ENCODE data around the gene ZBED1. TPM values are rescaled to one million over a fixed set of nuclear protein-coding genes. Genes with fewer than 3 reads are reported as not detected.

ZBED1 gene
- polyA plus RNA-seq, 1 donor from 2014 or later, result 43.2 TPM

DNA sequence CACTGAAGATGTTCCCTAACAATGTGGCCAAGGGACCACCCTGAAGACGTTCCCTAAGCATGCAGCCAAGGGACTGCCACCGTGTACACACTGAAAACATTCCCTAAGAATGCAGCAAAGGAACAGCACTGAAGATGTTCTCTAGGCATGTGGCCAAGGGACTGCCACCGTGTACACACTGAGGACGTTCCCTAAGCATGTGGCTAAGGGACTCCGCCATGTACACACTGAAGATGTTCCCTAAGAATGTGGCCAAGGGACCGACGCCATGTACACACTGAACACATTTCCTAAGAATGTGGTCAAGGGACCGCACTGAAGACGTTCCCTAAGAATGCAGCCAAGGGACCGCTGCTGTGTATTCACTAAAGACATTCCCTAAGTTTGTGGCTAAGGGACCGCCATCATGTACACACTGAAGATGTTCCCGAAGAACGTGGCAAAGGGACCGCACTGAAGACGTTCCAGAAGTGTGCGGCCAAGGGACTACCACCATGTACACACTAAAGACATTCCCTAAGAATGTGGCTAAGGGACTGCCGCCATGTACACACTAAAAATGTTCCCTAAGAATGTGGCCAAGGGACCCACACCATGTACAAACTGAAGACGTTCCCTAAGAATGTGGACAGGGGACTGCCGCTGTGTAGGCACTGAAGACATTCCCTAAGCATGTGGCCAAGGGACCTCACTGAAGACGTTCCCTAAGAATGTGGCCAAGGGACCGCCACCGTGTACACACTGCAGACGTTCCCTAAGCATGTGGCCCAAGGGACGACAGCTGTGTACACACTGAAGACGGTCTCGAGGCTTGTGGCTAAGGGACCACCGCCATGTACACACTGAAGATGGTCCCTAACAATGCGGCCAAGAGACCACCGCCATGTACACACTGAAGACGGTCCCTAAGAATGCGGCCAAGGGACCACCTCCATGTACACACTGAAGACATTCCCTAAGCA, 54.8 kb downstream of the ZBED1 start:
- Histone ChIP-seq H3K4me3 (ENCODE audit: low read length) (no peak overlapping the region), H3K36me3 (ENCODE audit: insufficient read depth, low read length) (no peaks in the 10 kb centered on the region), H3K9me2 (ENCODE audit: insufficient read depth, low read length) (no peaks in the 10 kb centered on the region), H3K9ac (ENCODE audit: low read length) (no peak overlapping the region), H3K27me3 (ENCODE audit: insufficient read depth, low read depth, low read length) (no peaks in the 10 kb centered on the region), H3K79me2 (replicated peaks; ENCODE audit: insufficient read depth, low read length) (no peaks in the 10 kb centered on the region), H3K27ac (ENCODE audit: low read length) (no peak overlapping the region), H3F3A (ENCODE audit: insufficient read depth, low read length, poor library complexity, severe bottlenecking) (peaks cover 5% of the 10 kb centered on the region), H3K4me2 (ENCODE audit: low read length) (no peak overlapping the region), H2AFZ (ENCODE audit: low read depth, low read length) (no peak overlapping the region), H4K20me1 (ENCODE audit: insufficient read depth) (no peaks in the 10 kb centered on the region), H3K9me3 (ENCODE audit: low read length) (peaks cover 13% of the 10 kb centered on the region)
- TF ChIP-seq EZH2 (IDR thresholded peaks at IDR 0.05; ENCODE audit: borderline replicate concordance, insufficient read depth, low read length, poor library complexity, severe bottlenecking) (no peak), RAD21 (conservative IDR thresholded peaks at IDR 0.05) (no peak), POLR2AphosphoS5 (IDR thresholded peaks at IDR 0.05) (no peak)
- TF ChIP-seq, protein P1, sequence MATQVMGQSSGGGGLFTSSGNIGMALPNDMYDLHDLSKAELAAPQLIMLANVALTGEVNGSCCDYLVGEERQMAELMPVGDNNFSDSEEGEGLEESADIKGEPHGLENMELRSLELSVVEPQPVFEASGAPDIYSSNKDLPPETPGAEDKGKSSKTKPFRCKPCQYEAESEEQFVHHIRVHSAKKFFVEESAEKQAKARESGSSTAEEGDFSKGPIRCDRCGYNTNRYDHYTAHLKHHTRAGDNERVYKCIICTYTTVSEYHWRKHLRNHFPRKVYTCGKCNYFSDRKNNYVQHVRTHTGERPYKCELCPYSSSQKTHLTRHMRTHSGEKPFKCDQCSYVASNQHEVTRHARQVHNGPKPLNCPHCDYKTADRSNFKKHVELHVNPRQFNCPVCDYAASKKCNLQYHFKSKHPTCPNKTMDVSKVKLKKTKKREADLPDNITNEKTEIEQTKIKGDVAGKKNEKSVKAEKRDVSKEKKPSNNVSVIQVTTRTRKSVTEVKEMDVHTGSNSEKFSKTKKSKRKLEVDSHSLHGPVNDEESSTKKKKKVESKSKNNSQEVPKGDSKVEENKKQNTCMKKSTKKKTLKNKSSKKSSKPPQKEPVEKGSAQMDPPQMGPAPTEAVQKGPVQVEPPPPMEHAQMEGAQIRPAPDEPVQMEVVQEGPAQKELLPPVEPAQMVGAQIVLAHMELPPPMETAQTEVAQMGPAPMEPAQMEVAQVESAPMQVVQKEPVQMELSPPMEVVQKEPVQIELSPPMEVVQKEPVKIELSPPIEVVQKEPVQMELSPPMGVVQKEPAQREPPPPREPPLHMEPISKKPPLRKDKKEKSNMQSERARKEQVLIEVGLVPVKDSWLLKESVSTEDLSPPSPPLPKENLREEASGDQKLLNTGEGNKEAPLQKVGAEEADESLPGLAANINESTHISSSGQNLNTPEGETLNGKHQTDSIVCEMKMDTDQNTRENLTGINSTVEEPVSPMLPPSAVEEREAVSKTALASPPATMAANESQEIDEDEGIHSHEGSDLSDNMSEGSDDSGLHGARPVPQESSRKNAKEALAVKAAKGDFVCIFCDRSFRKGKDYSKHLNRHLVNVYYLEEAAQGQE (IDR thresholded peaks at IDR 0.05; ENCODE audit: borderline replicate concordance), result no peak

DNA sequence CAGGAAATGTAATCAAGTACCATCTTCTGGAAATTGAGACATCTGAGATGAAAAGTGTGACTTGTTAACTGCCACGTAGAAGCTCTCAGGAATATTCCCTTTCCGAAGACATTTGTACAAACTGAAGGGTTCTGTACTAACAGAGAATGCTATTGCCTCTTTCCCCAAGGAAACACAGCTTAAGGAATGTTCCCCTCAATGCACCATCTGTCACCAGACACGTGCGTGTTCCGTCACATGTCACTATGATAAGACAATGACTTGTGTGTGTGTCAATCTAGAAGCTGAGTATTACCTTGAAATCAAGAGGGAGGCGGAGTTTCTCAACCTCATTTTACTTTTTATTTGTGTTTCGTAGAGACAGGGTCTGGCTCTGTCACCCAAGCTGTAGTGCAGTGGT, 58.1 kb downstream of the ZBED1 start:
- Histone ChIP-seq H3K4me3 (ENCODE audit: low read length) (no peak overlapping the region), H3K4me2 (ENCODE audit: low read length) (no peak overlapping the region), H3K36me3 (ENCODE audit: insufficient read depth, low read length) (no peaks in the 10 kb centered on the region), H4K20me1 (ENCODE audit: insufficient read depth) (no peaks in the 10 kb centered on the region), H3K9me3 (ENCODE audit: low read length) (peaks cover 13% of the 10 kb centered on the region), H3K9me2 (ENCODE audit: insufficient read depth, low read length) (no peaks in the 10 kb centered on the region), H3K79me2 (replicated peaks; ENCODE audit: insufficient read depth, low read length) (peaks cover 2% of the 10 kb centered on the region), H3K27ac (ENCODE audit: low read length) (peak overlapping the region; percentile 90), H2AFZ (ENCODE audit: low read depth, low read length) (no peak overlapping the region), H3K27me3 (ENCODE audit: insufficient read depth, low read depth, low read length) (no peaks in the 10 kb centered on the region), H3K9ac (ENCODE audit: low read length) (peak overlapping the region; percentile 41), H3F3A (ENCODE audit: insufficient read depth, low read length, poor library complexity, severe bottlenecking) (peaks cover 5% of the 10 kb centered on the region)
- TF ChIP-seq, protein P1 (IDR thresholded peaks at IDR 0.05; ENCODE audit: borderline replicate concordance), result peak; percentile 98
- TF ChIP-seq MXI1 (conservative IDR thresholded peaks at IDR 0.05; ENCODE audit: poor library complexity, severe bottlenecking), result peak; percentile 49
- peak; percentile 38 for TF ChIP-seq TAF1 (IDR thresholded peaks at IDR 0.05; ENCODE audit: low read depth)
- TF ChIP-seq RAD21 (conservative IDR thresholded peaks at IDR 0.05), result peak; percentile 37
- no peak for TF ChIP-seq CTCF (IDR thresholded peaks at IDR 0.05; ENCODE audit: poor library complexity, severe bottlenecking)
- TF ChIP-seq EP300 (conservative IDR thresholded peaks at IDR 0.05; ENCODE audit: poor library complexity, severe bottlenecking), result peak; percentile 96
- peak; percentile 87 for TF ChIP-seq POLR2AphosphoS5 (IDR thresholded peaks at IDR 0.05)
- TF ChIP-seq EZH2 (IDR thresholded peaks at IDR 0.05; ENCODE audit: borderline replicate concordance, insufficient read depth, low read length, poor library complexity, severe bottlenecking), result no peak
- TF ChIP-seq SMC3 (conservative IDR thresholded peaks at IDR 0.05; ENCODE audit: poor library complexity), result no peak

Data from neural cell (in vitro differentiated cells).